ENCODE results near the gene INPP5B. TPM values are rescaled to one million over a fixed set of nuclear protein-coding genes. Genes with fewer than 3 reads are reported as not detected.

The INPP5B gene
- total and polyA plus RNA-seq, 10 of the 15 experiments (the other 5 are each of a cell fraction or from before 2014, with no cell fraction given): 10.9 to 54.4 (median 26.9) TPM

- intact Hi-C loops (cut with micrococcal nuclease; ENCODE audit: unreplicated experiment) (no loop called here), in situ Hi-C loops (cut with MboI) (no loop called here)
- peak; percentile 4 for ATAC-seq
- no peak overlapping the region for H2AFZ ChIP-seq (ENCODE audit: control insufficient read depth, low read depth, low read length)
- TF ChIP-seq SREBF2 (IDR thresholded peaks at IDR 0.05; ENCODE audit: low read length) (no peak), NFXL1 (IDR thresholded peaks at IDR 0.05; ENCODE audit: borderline replicate concordance) (0 out of 2 replicates have a peak, but pooled peaks have one; percentile 84), SMAD1 (IDR thresholded peaks at IDR 0.05; ENCODE audit: low read depth, partially characterized antibody) (no peak)
- CTCF ChIA-PET: interaction anchor here (1.0 to 2.9 kb wide), 11 partner anchors 8 to 72 kb away, joined by 3 to 11 read pairs (median 5); partner anchors contain the start of genes INPP5B and MTF1
- WGBS (ENCODE audit: insufficient coverage, insufficient replicate concordance, low lambda C conversion rate, missing lambda C conversion rate): 2% methylated on average over 6 of the region's 6 CpGs
- RAD21 ChIA-PET (ENCODE audit: unreplicated experiment): interaction anchor here (0.5 to 2.8 kb wide), 14 partner anchors 9 to 143 kb away, joined by 3 to 22 read pairs (median 4); partner anchors contain the start of genes C1orf122, INPP5B, MTF1 and SF3A3
- no peaks in the 10 kb centered on the region; the same call in 2 of the 3 replicates for H3K9me3 ChIP-seq (replicated peaks; ENCODE audit: control insufficient read depth, insufficient read depth, low read length)
- peaks cover 9% of the 10 kb centered on the region for H3K4me1 ChIP-seq (ENCODE audit: control insufficient read depth, insufficient read depth, low read length)
- DNase-seq (ENCODE audit: low read depth, low spot score): no peak
- H4K20me1 ChIP-seq (ENCODE audit: control insufficient read depth, insufficient read depth): no peaks in the 10 kb centered on the region
- H3K27me3 ChIP-seq (replicated peaks in 1 of 2; ENCODE audit: control insufficient read depth in 2 of 2, insufficient read depth in 2 of 2, low read length in 1 of 2): no peaks in the 10 kb centered on the region
- peak overlapping the region; percentile 97 for H3K4me3 ChIP-seq
- H3K79me2 ChIP-seq (ENCODE audit: control insufficient read depth, insufficient read depth, low read length): peaks cover 51% of the 10 kb centered on the region
- TSS peak; percentile 74 for BruUV-seq (replicated peaks)
- H3K4me2 ChIP-seq (ENCODE audit: control insufficient read depth, insufficient read depth): peak overlapping the region; percentile 71
- H3K36me3 ChIP-seq (ENCODE audit: control insufficient read depth in 2 of 2, insufficient read depth in 2 of 2, low read length in 1 of 2): no peaks in the 10 kb centered on the region; a peak in 1 of 4 replicates
- no peak for FAIRE-seq
- peak overlapping the region; percentile 83 for H3K9ac ChIP-seq (ENCODE audit: control insufficient read depth, insufficient read depth, low read length)
- POLR2A ChIA-PET: interaction anchor here (0.5 to 2.8 kb wide), 11 partner anchors 9 to 361 kb away, joined by 3 to 25 read pairs (median 7); partner anchors contain the start of gene INPP5B
- H3K27ac ChIP-seq (ENCODE audit: control insufficient read depth, insufficient read depth): peak overlapping the region; percentile 67
- SMC1A ChIA-PET (ENCODE audit: uncharacterized antibody, unreplicated experiment): interaction anchor here (0.9 to 2.9 kb wide), 8 partner anchors 9 to 71 kb away, joined by 3 to 18 read pairs (median 6); partner anchors contain the start of genes INPP5B and MTF1
Observed at GRCh38 chr1:37931102-37931360, 15.8 kb downstream of the INPP5B start.

- peak; percentile 10 for ATAC-seq
- POLR2A ChIA-PET: interaction anchor here (0.5 to 2.8 kb wide), 9 partner anchors 8 to 360 kb away, joined by 3 to 25 read pairs (median 8); partner anchors contain the start of gene INPP5B
- Histone ChIP-seq H3K27ac (ENCODE audit: control insufficient read depth, insufficient read depth) (peak overlapping the region; percentile 67), H3K4me2 (ENCODE audit: control insufficient read depth, insufficient read depth) (peak overlapping the region; percentile 71), H3K9me3 (replicated peaks; ENCODE audit: control insufficient read depth, insufficient read depth, low read length) (no peaks in the 10 kb centered on the region; the same call in 2 of the 3 replicates), H3K4me1 (ENCODE audit: control insufficient read depth, insufficient read depth, low read length) (peaks cover 9% of the 10 kb centered on the region), H3K79me2 (ENCODE audit: control insufficient read depth, insufficient read depth, low read length) (peaks cover 56% of the 10 kb centered on the region), H3K27me3 (replicated peaks in 1 of 2; ENCODE audit: control insufficient read depth in 2 of 2, insufficient read depth in 2 of 2, low read length in 1 of 2) (no peaks in the 10 kb centered on the region), H3K4me3 (peak overlapping the region; percentile 97), H2AFZ (ENCODE audit: control insufficient read depth, low read depth, low read length) (no peak overlapping the region), H3K9ac (ENCODE audit: control insufficient read depth, insufficient read depth, low read length) (peak overlapping the region; percentile 83), H4K20me1 (ENCODE audit: control insufficient read depth, insufficient read depth) (no peaks in the 10 kb centered on the region), H3K36me3 (ENCODE audit: control insufficient read depth in 2 of 2, insufficient read depth in 2 of 2, low read length in 1 of 2) (no peaks in the 10 kb centered on the region; a peak in 1 of 4 replicates)
- DNase-seq (ENCODE audit: low read depth, low spot score): no peak
- FAIRE-seq: peak; percentile 78
- SMC1A ChIA-PET (ENCODE audit: uncharacterized antibody, unreplicated experiment): interaction anchor here (0.9 to 2.9 kb wide), 8 partner anchors 9 to 71 kb away, joined by 3 to 18 read pairs (median 6); partner anchors contain the start of genes INPP5B and MTF1
- 6% methylated on average over 13 of the region's 13 CpGs for WGBS (ENCODE audit: insufficient coverage, insufficient replicate concordance, low lambda C conversion rate, missing lambda C conversion rate)
- in situ Hi-C loops (cut with MboI): no loop called here
- no TSS peak for BruUV-seq (replicated peaks)
- intact Hi-C loops (cut with micrococcal nuclease; ENCODE audit: unreplicated experiment): no loop called here
- RAD21 ChIA-PET (ENCODE audit: unreplicated experiment): interaction anchor here (0.5 to 2.8 kb wide), 11 partner anchors 9 to 144 kb away, joined by 3 to 22 read pairs (median 3); partner anchors contain the start of genes C1orf122, INPP5B, SF3A3 and YRDC
- CTCF ChIA-PET: interaction anchor here (0.9 to 2.4 kb wide), 8 partner anchors 8 to 41 kb away, joined by 3 to 9 read pairs (median 5); no protein-coding TSS in a partner anchor
- TF ChIP-seq MXI1 (IDR thresholded peaks at IDR 0.05; ENCODE audit: low read depth, low read length): peak; percentile 64
- no peak for TF ChIP-seq TCF3 (IDR thresholded peaks at IDR 0.05; ENCODE audit: borderline replicate concordance, insufficient read depth, low read depth, low read length)
- TF ChIP-seq ZNF384 (IDR thresholded peaks at IDR 0.05; ENCODE audit: borderline replicate concordance, low read depth, low read length): no peak
- no peak for TF ChIP-seq RCOR1 (conservative IDR thresholded peaks at IDR 0.05; ENCODE audit: low read depth, low read length)
- TF ChIP-seq ZBTB33 (IDR thresholded peaks at IDR 0.05): no peak
- TF ChIP-seq NKRF (conservative IDR thresholded peaks at IDR 0.05): no peak; the same call in 1 of the 2 replicates
- no peak for TF ChIP-seq RAD51 (IDR thresholded peaks at IDR 0.05)
Observed at GRCh38 chr1:37930246-37931101, 16.4 kb downstream of the INPP5B start.
